IPS DF 4.7 (cell line): ENCODE results near the gene GDI2.
"Not testable (repeated sequence)": the region's sequence is repeated elsewhere in the genome, so short reads cannot be mapped to it uniquely, and the experiment has no call there.

ENCODE experiments used
- DNase-seq: peaks from one replicate; pipeline ENCODE4 v3.0.0-alpha.2; 2013; ENCODE audit warnings: low spot score; ENCODE audit errors: extremely low read depth

GDI2 gene

GRCh38 chr10:5813341-5814109 lies at the start of gene GDI2:
Gene GDI2, minus strand, starts transcription at chr10:5813434. Its CDS starts 176 bp downstream, at chr10:5813258.
- DNase-seq = peak; percentile 66

DNA sequence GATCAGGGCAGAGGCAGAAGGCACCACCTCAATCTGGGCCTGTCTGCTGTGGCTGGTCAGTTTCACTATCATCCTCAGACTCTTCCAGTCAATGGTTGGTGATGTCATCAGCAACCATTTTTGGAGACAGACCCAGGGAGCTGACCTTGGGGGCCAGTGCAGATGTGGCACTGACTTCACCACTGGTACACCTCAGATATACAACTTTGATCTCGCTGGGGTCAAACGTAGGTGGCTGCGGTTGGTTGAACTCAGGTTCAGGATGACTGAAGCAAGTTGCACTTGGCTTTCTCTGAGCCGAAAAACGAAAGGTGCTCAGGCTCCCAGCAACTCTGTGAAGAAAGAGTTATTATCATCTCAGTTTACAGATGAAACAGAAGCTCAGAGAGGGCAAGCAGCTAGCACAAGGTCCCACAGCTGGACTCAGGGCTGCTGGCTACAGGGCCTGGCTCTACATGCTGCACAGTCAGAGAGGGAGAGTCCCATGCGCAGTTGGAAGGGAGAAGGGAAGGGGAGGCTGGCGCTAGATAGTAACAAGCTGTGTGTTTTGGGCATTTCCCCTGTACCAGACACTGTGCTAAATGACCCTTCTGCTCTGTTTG lies 49.2 kb upstream of the GDI2 start:
- DNase-seq = no peak

- no peak for DNase-seq
These were observed 46.8 kb upstream of the GDI2 start for GRCh38 chr10:5860066-5860465.

- DNase-seq = no peak
These were observed 45.6 kb upstream of the GDI2 start for GRCh38 chr10:5858811-5859210.

DNA sequence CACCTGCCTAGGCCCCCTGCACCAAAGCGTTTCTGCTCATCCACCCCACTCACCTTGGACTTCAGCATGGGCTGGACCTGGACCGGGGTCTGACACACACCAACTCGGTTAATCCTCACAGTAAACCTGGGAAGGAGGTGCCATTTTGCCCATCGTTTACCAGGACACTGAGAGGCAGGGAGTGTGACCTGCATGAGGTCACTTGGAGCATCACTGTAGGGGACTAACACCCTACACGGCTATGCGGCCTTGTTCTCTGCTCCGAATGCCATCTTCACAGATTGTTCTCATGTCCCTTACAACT lies 43.4 kb upstream of the GDI2 start:
- DNase-seq = no peak

GRCh38 chr10:5855979-5856700 lies 42.9 kb upstream of the GDI2 start:
- DNase-seq = no peak

- DNase-seq = no peak
These were observed 40.9 kb upstream of the GDI2 start for GRCh38 chr10:5854131-5854475.

DNA sequence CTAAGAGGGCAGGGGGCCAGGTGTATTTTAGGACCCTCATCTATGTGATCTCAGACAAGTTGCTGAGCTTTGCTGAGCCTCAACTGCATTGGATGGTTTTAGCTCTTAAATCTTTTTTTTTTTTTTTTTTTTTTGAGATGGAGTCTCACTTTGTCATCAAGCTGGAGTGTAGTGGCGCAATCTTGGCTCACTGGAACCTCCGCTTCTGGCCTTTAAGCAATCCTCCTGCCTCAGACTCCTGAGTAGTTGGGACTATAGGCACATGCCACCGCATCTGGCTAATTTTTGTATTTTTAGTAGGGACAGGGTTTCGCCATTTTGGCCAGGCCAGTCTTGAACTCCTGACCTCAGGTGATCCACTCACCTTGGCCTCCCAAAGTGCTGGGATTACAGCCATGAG lies 33.4 kb upstream of the GDI2 start:
- not testable (repeated sequence) for DNase-seq

DNA sequence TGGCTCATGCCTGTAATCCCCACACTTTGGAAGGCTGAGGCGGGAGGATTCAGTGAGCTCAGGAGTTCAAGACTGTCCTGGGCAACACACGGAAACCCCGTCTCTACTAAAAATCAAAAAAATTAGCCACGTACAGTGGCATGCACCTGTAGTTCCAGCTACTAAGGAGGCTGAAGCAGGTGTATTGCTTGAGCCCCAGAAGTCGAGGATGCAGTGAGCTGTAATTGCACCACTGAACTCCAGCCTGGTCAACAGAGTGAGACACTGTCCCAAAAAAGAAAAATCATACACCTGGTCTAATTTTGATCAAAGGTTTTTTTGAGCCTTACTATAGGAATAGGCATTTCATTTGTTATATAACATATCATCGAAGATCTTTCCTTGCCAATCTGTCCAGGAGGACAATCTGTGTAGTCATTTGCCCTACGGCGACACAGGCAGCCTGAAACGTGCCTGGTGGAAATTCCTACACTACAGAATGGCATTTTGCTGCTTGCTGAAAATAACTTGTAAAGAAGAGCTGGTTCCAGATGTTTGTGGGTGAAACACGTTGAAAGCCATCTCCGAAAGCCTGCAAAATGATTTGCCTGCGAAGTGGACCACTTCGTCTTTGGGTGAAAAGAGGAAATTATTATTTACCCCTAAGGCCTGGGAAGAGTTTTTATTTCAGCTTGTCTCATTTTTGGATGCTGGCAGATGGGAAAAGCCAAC lies 31.3 kb upstream of the GDI2 start:
- no peak for DNase-seq

GRCh38 chr10:5843686-5844344 lies 30.6 kb upstream of the GDI2 start:
- no peak for DNase-seq

DNA sequence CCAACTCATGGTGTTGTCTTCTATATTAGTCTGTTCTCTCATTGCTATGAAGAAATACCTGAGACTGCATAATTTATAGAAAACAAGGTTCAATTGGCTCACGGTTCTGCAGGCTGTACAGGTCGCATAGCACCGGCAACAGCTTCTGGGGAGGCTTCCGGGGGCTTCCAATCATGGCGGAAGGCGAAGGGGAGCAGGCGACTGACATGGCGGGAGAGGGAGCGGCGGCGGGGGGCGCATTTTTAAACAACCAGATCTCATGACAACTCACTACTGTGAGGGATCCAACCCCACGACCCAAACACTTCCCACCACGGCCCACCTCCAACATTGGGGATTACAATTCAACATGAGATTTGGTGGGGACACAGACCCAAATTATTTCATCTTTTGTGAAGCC lies 28.7 kb upstream of the GDI2 start:
- DNase-seq = no peak

DNA sequence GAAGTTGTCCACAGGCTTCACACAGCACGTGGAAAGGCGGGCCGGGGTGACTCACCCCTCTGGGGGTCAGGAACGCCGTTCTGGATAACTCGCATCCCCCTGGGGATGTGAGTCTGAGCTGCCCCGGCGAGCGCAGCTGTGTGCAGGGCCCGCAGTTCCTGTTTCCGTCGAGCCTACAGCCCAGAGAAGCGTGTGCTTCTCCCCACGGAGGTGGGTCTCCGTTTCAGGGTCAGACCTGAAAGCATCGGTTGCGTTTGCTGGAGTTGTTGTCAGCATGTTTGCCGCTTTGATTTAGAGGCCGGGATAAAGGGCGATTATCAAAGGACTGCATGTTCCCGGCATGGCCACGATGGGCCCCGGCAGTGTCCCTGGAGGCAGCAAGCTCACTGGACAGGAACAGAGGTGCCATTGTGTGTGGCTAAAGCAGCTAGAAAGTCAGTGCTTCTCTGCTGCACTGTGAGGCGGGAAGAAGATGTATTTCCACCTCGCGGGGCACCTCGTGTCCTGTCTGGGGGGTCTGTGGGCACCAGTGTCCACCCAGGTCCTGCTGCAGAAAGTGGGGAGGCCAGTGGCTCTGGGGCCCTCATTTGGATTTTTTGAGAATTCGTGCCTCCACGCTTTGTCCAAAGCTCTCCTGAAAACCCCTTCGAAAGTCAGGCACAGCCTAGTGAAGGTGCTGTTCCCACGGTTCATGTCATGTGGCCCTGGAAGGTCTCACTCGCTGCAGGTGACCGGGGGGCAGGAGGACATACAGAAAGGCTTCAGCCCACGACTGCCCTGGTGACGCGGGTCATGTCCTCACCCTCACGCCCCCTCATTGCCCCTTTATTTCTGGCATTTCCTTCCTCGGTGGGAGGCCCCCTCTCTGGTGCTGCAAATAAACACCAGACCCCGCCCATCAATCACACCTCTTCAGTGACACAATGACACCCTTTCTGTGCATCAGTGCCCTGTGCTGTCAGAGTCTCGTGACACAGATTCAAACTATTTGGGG lies 27.4 kb upstream of the GDI2 start:
- DNase-seq = no peak

DNA sequence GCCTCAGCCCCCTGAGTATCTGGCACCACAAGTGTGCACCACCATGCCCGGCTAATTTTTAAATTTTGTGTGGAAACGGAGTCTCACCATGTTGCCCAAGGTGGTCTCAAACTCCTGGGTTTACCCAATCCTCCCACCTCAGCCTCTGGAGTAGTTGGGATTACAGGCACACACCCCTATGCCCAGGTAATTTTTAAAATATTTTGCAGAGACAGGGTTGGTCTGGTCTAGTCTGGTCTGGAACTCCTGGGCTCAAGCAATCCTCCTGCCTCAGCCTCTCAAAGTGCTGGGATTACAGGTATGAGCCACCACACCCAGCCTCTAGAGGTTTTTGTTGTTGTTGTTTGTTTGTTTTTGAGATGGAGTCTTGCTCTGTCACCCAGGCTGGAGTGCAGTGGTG lies 22.9 kb upstream of the GDI2 start:
- DNase-seq = not testable (repeated sequence)

- DNase-seq = no peak
These were observed 22.3 kb upstream of the GDI2 start for GRCh38 chr10:5835446-5836095.

DNA sequence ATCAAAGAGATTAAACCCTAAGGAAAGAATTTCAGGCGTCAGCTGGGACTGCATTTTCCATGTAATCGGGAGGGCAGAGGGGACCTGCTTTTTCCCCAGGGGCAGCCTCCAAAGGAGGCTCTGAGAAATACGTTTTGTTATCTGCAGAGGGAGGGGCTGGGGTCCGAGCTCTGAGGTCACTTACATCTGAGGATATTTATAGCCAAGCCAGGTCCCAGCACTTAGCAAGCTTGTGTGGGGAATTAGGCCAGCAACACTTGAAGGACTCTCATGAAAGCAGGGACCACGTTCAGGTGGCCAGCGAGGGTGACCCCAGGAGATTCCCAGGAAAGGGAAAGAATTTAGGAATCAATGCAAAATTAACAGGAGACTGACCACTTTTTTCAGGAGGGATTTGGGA lies 20.6 kb upstream of the GDI2 start:
- no peak for DNase-seq

GRCh38 chr10:5832946-5833345 lies 19.7 kb upstream of the GDI2 start:
- no peak for DNase-seq

GRCh38 chr10:5831446-5831782 lies 18.2 kb upstream of the GDI2 start:
- no peak for DNase-seq

DNA sequence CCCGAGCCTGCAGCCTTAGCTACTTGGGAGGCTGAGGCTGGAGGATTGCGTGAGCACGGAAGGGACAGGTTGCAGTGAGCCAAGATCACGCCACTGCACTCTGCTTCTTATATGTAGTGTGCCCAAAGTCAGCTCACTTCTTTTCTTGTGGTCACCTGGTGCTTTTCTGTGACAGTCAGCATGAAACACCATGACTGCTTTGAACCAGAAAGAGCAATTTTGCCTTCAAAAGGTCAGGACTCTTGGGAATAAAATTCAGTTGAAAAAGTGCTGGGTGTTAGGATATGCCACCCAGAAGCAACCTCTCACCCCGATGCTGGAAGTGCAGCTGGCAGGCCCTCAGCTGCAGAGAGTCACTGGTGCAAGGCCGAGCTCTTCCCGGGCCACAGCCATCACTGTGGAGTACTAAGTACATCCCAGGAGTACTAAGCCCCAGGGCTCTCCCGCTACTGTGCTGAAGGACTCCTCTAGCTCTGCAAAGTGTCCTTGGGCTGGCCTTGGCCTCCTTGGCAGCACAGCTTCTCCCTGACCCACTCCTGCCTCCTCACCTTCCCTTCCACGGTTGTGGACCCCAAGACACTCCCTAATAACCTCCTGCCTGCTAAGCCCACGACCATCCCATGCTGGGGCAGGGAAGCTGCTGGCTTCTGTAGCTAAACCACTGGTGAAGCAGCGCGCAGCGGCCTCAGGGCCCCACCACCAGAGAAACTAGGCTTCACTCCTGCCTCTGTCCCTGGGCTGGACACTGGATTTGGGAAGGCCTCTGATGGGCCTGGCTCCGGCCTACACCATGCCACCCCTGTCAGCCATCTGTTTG lies 17.6 kb upstream of the GDI2 start:
- DNase-seq = no peak

DNA sequence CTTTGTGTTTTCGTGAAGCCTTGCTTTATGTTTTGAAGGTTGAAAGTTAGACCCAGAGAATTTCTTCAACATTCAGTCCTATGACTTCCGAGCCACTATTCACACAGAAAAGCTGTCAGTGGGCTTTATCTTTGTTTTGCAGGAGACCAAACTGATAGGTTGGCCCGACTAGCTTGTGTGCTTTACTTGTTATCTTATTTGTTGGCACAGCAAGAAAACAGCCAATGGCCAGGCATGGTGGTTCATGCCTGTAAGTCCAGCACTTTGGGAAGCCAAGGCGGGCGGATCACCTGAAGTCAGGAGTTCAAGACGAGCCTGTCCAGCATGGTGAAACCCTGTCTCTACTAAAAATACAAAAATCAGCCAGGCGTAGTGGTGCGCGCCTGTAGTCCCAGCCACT lies 16.0 kb upstream of the GDI2 start:
- no peak for DNase-seq
